Chondrocyte (in vitro differentiated cells): ENCODE results near the gene SNTG2. TPM values are rescaled to one million over a fixed set of nuclear protein-coding genes. Genes with fewer than 3 reads are reported as not detected.

ENCODE experiments used
- DNase-seq: peaks from one replicate; pipeline ENCODE4 v3.0.0; 2021; ENCODE audit warnings: mixed read lengths, low spot score
- H3K27ac Mint-ChIP-seq: one replicate; pipeline ENCODE4 v1.8.0; 2021; ENCODE audit warnings: mild to moderate bottlenecking, moderate library complexity, mixed read lengths; ENCODE audit not compliant: unreplicated experiment
- H3K27me3 Mint-ChIP-seq: 2 replicates; pipeline ENCODE4 v1.8.0; 2021; ENCODE audit warnings: low read depth, mixed read lengths
- H3K36me3 Mint-ChIP-seq: 2 replicates; pipeline ENCODE4 v1.8.0; 2021; ENCODE audit warnings: low read depth, mixed read lengths
- H3K4me1 Mint-ChIP-seq: 2 replicates; pipeline ENCODE4 v1.8.0; 2021; ENCODE audit warnings: low read depth, mild to moderate bottlenecking, mixed read lengths
- H3K4me3 Mint-ChIP-seq: one replicate; pipeline ENCODE4 v1.8.0; 2021; ENCODE audit warnings: mild to moderate bottlenecking, moderate library complexity, mixed read lengths; ENCODE audit not compliant: unreplicated experiment
- H3K9me3 Mint-ChIP-seq: 2 replicates; pipeline ENCODE4 v1.8.0; 2021; ENCODE audit warnings: low read depth, mixed read lengths
- CTCF ChIP-seq: fragments of 200-600 bp; sonication (generic); IDR thresholded peaks from 2 replicates; pipeline ENCODE4 v1.5.0; 2021; ENCODE audit warnings: antibody characterized with exemption, mild to moderate bottlenecking, moderate library complexity
- total RNA-seq: library from RNA; stranded (reverse); gene quantifications from 3 replicates; pipeline ENCODE4 v1.2.1, GENCODE V29; 2021

SNTG2 gene
- total RNA-seq, 1 donor from 2014 or later = not detected

GRCh38 chr2:1282552-1282951 lies 331.9 kb downstream of the SNTG2 start:
- Mint-ChIP-seq H3K4me3 (no peak overlapping the region), H3K27ac (no peak overlapping the region), H3K9me3 (no peaks in the 10 kb centered on the region), H3K4me1 (no peaks in the 10 kb centered on the region), H3K27me3 (peaks cover 1% of the 10 kb centered on the region), H3K36me3 (no peaks in the 10 kb centered on the region)
- TF ChIP-seq CTCF = no peak
- DNase-seq = no peak

GRCh38 chr2:1283020-1283801 lies 332.6 kb downstream of the SNTG2 start:
- Mint-ChIP-seq H3K36me3 (no peaks in the 10 kb centered on the region), H3K4me1 (no peaks in the 10 kb centered on the region), H3K9me3 (no peaks in the 10 kb centered on the region), H3K4me3 (no peak overlapping the region), H3K27me3 (peaks cover 1% of the 10 kb centered on the region), H3K27ac (no peak overlapping the region)
- TF ChIP-seq CTCF = no peak
- no peak for DNase-seq

GRCh38 chr2:1283871-1284270 lies 333.2 kb downstream of the SNTG2 start:
- H3K27ac Mint-ChIP-seq = no peak overlapping the region
- H3K4me3 Mint-ChIP-seq = no peak overlapping the region
- no peaks in the 10 kb centered on the region for H3K4me1 Mint-ChIP-seq
- H3K27me3 Mint-ChIP-seq = peaks cover 1% of the 10 kb centered on the region
- no peaks in the 10 kb centered on the region for H3K36me3 Mint-ChIP-seq
- H3K9me3 Mint-ChIP-seq = no peaks in the 10 kb centered on the region
- no peak for TF ChIP-seq CTCF
- DNase-seq = no peak

- Mint-ChIP-seq H3K4me3 (no peak overlapping the region), H3K4me1 (no peaks in the 10 kb centered on the region), H3K36me3 (no peaks in the 10 kb centered on the region), H3K9me3 (no peaks in the 10 kb centered on the region), H3K27ac (no peak overlapping the region), H3K27me3 (peaks cover 1% of the 10 kb centered on the region)
- TF ChIP-seq CTCF = no peak
- no peak for DNase-seq
Measured at GRCh38 chr2:1286929-1287328, 336.3 kb downstream of the SNTG2 start.

- peaks cover 4% of the 10 kb centered on the region for H3K9me3 Mint-ChIP-seq
- no peak for TF ChIP-seq CTCF
- H3K27me3 Mint-ChIP-seq = peaks cover 2% of the 10 kb centered on the region
- H3K4me3 Mint-ChIP-seq = no peak overlapping the region
- H3K36me3 Mint-ChIP-seq = no peaks in the 10 kb centered on the region
- H3K27ac Mint-ChIP-seq = no peak overlapping the region
- no peak for DNase-seq
- no peaks in the 10 kb centered on the region for H3K4me1 Mint-ChIP-seq
Measured at GRCh38 chr2:1287427-1287826, 336.8 kb downstream of the SNTG2 start.
